GM23248 (cell line): ENCODE data around the gene GPR108. TPM values are rescaled to one million over a fixed set of nuclear protein-coding genes. Genes with fewer than 3 reads are reported as not detected.

Experiments
- DNase-seq: peaks from one replicate; pipeline ENCODE4 v3.0.0-alpha.2; 2015
- H2AFZ ChIP-seq: fragments of 200-600 bp; sonication (generic); 2 replicates; pipeline ENCODE4 v1.6.1; 2016; ENCODE audit warnings: antibody characterized with exemption
- H3F3A ChIP-seq: fragments of 200-600 bp; sonication (generic); 2 replicates; pipeline ENCODE4 v1.6.1; 2016; ENCODE audit warnings: mild to moderate bottlenecking, antibody characterized with exemption, mixed run types; ENCODE audit not compliant: insufficient read depth
- H3K27ac ChIP-seq: fragments of 200-600 bp; sonication (generic); 2 replicates; pipeline ENCODE4 v1.5.1; 2016; ENCODE audit warnings: mild to moderate bottlenecking
- H3K27me3 ChIP-seq: fragments of 200-600 bp; sonication (generic); replicated peaks from 2 replicates; pipeline ENCODE4 v1.6.1; 2016; ENCODE audit warnings: mild to moderate bottlenecking; ENCODE audit not compliant: insufficient read depth
- H3K36me3 ChIP-seq: fragments of 200-600 bp; sonication (generic); 2 replicates; pipeline ENCODE4 v1.6.1; 2016; ENCODE audit warnings: low read depth, mild to moderate bottlenecking
- H3K4me1 ChIP-seq: fragments of 200-600 bp; sonication (generic); 2 replicates; pipeline ENCODE4 v1.6.1; 2016; ENCODE audit warnings: mild to moderate bottlenecking; ENCODE audit not compliant: insufficient read depth
- H3K4me2 ChIP-seq: fragments of 200-600 bp; sonication (generic); one replicate; pipeline ENCODE4 v1.6.1; 2016; ENCODE audit warnings: mild to moderate bottlenecking; ENCODE audit not compliant: unreplicated experiment
- H3K4me3 ChIP-seq: fragments of 200-600 bp; sonication (generic); 2 replicates; pipeline ENCODE4 v1.5.1; 2016; ENCODE audit warnings: mild to moderate bottlenecking
- H3K79me2 ChIP-seq: fragments of 200-600 bp; sonication (generic); 2 replicates; pipeline ENCODE4 v1.6.1; 2016; ENCODE audit warnings: mild to moderate bottlenecking; ENCODE audit not compliant: insufficient read depth
- H3K9ac ChIP-seq: fragments of 200-600 bp; sonication (generic); 2 replicates; pipeline ENCODE4 v1.6.1; 2016; ENCODE audit warnings: mild to moderate bottlenecking
- H3K9me2 ChIP-seq: fragments of 200-600 bp; sonication (generic); 2 replicates; pipeline ENCODE4 v1.6.1; 2016; ENCODE audit warnings: mixed run types, mild to moderate bottlenecking, moderate library complexity; ENCODE audit not compliant: insufficient read depth
- H3K9me3 ChIP-seq: fragments of 200-600 bp; sonication (generic); one replicate; pipeline ENCODE4 v1.6.1; 2017; ENCODE audit warnings: low read depth
- H4K20me1 ChIP-seq: fragments of 200-600 bp; sonication (generic); 2 replicates; pipeline ENCODE4 v1.6.0; 2016; ENCODE audit not compliant: insufficient read depth
- EZH2 ChIP-seq: fragments of 200-600 bp; sonication (generic); IDR thresholded peaks from 2 replicates; pipeline ENCODE4 v1.6.1; 2018; ENCODE audit warnings: antibody characterized with exemption, mild to moderate bottlenecking; ENCODE audit not compliant: insufficient read depth, poor library complexity, severe bottlenecking
- EZH2phosphoT487 ChIP-seq: fragments of 200-600 bp; sonication (generic); IDR thresholded peaks from 2 replicates; pipeline ENCODE4 v1.6.1; 2018; ENCODE audit warnings: antibody characterized with exemption, moderate library complexity, mild to moderate bottlenecking, low read depth; ENCODE audit not compliant: insufficient read depth
- WGBS, 2 experiments: methylation state at CpG; one replicate each; pipeline ENCODE4 v1.1.6; 2015 to 2017; ENCODE audit warnings: low lambda C conversion rate in 2 of 2, low coverage in 1 of 2; ENCODE audit errors: missing lambda C conversion rate in 2 of 2; 5-methylcytosine and 5-hydroxymethylcytosine counted together
- in situ Hi-C: fragments of 300-500 bp; cut with MboI; formaldehyde crosslinking; loops from 2 replicates; pipeline ENCODE4 v1.15.0; 2020
- polyA plus RNA-seq: library from polyadenylated mRNA; unstranded; fragments of >200 nt; fragmentation: Nextera tagmentation; extraction: Ambion mirVana; gene quantifications from 2 replicates; pipeline ENCODE4 v1.2.1, GENCODE V29; 2016
- total RNA-seq: library from RNA; depleted of rRNA; stranded (reverse); fragments of >200 nt; shearing (Covaris generic); gene quantifications from 2 replicates; pipeline ENCODE4 v1.2.3, GENCODE V29; 2014

Gene GPR108
- total and polyA plus RNA-seq, 2 experiments from 2014 or later: 75.7 to 78.8 TPM

GRCh38 chr19:6768236-6768785 is 30.9 kb upstream of the GPR108 start:
- Histone ChIP-seq H3K9ac (no peak overlapping the region), H3K27me3 (peaks cover 15% of the 10 kb centered on the region), H3K9me3 (no peaks in the 10 kb centered on the region), H4K20me1 (no peaks in the 10 kb centered on the region), H3K9me2 (no peaks in the 10 kb centered on the region), H3K27ac (no peak overlapping the region), H3F3A (no peaks in the 10 kb centered on the region), H3K4me1 (no peaks in the 10 kb centered on the region), H3K79me2 (no peaks in the 10 kb centered on the region), H3K4me2 (no peak overlapping the region), H3K4me3 (no peak overlapping the region), H2AFZ (no peak overlapping the region), H3K36me3 (no peaks in the 10 kb centered on the region)
- 74% methylated on average over 8 of the region's 8 CpGs for WGBS, 2 experiments
- TF ChIP-seq EZH2 (no peak), EZH2phosphoT487 (no peak)
- in situ Hi-C loops: no loop called here
- DNase-seq: no peak

DNA sequence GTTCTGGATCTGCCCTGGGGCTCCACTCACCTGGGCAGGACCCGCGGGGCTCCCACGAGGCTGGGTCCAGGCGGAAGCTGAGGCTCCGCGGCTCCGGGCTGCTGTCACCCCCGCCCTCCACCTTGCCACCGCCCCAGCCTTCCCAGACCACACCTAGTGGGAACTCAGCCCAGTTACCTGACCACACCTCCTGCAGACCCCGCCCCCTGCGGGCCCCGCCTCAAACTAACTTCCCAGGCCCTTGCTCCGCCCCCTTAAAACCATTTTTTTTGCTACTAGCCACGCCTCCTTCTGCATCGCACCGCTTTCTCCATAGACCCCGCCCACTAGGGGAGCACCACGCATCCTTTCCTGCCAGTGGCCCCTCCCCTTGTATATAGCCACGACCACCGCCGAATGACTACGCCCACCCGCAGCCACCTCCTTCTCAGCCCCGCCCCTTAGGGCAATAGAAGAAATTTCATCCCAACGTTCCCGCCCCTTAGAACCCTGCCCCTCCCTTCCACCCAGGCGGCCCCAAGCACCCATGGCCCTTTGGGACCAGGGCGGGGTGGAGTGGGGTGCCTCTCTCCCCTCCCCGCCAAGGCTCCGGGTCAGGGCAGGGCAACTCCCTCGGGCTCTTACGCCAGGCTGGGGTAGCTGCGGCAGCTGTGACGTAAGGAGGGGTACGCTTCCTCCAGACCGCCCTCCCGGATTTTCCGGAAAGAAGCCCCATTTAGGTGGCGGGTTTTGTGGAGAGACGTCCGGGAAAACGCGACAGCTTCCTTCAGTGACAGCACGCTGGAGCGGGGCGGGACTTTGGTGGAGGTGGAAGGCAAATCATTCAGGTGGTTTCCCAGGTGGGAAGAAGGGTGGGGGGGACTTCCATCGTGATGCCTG is 30.2 kb upstream of the GPR108 start, which contains the start of gene SH2D3A:
TSS of gene SH2D3A (minus strand) at position 79 of the 879 bp plus-strand sequence. CDS start 3,687 bp downstream, outside the sequence.
- H3K36me3 ChIP-seq: no peaks in the 10 kb centered on the region
- H3F3A ChIP-seq: no peaks in the 10 kb centered on the region
- in situ Hi-C loops: no loop called here
- TF ChIP-seq EZH2phosphoT487 (no peak), EZH2 (no peak)
- no peaks in the 10 kb centered on the region for H4K20me1 ChIP-seq
- no peaks in the 10 kb centered on the region for H3K4me1 ChIP-seq
- no peak within 1 kb of the TSS for H3K9ac ChIP-seq
- WGBS, 2 experiments: 15 to 18% methylated on average over 36 to 46 of the region's 47 CpGs
- no peak within 1 kb of the TSS for H2AFZ ChIP-seq
- H3K27me3 ChIP-seq: peaks cover 15% of the 10 kb centered on the region
- H3K79me2 ChIP-seq: no peaks in the 10 kb centered on the region
- H3K9me3 ChIP-seq: no peaks in the 10 kb centered on the region
- H3K9me2 ChIP-seq: no peaks in the 10 kb centered on the region
- DNase-seq: peak; percentile 19
- H3K27ac ChIP-seq: no peak within 1 kb of the TSS
- no peak within 1 kb of the TSS for H3K4me2 ChIP-seq
- H3K4me3 ChIP-seq: no peak within 1 kb of the TSS

DNA sequence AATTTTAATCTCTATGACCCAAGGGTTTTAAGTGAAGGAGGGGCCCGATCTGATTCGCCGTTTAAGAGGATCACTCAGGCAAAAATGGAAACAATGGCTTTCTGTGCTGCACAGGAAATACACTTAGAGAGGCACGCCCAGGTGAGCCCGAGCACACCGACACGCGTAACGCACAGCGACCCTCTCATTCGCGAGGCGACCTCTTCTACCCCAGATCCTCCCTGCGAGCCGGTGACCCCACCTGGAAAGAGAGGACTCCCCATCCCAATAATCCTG is 29.6 kb upstream of the GPR108 start:
- in situ Hi-C loops: no loop called here
- Histone ChIP-seq H2AFZ (no peak overlapping the region), H4K20me1 (no peaks in the 10 kb centered on the region), H3K36me3 (no peaks in the 10 kb centered on the region), H3K27ac (no peak overlapping the region), H3K9me3 (no peaks in the 10 kb centered on the region), H3K79me2 (no peaks in the 10 kb centered on the region), H3K4me2 (no peak overlapping the region), H3K4me3 (no peak overlapping the region), H3K27me3 (peaks cover 15% of the 10 kb centered on the region), H3K4me1 (no peaks in the 10 kb centered on the region), H3K9ac (no peak overlapping the region), H3K9me2 (no peaks in the 10 kb centered on the region), H3F3A (no peaks in the 10 kb centered on the region)
- DNase-seq: no peak
- 14 to 17% methylated on average over 15 of the region's 15 CpGs for WGBS, 2 experiments
- TF ChIP-seq EZH2phosphoT487 (no peak), EZH2 (no peak)

- H3F3A ChIP-seq: no peaks in the 10 kb centered on the region
- DNase-seq: no peak
- H3K4me1 ChIP-seq: no peaks in the 10 kb centered on the region
- no peak overlapping the region for H2AFZ ChIP-seq
- H3K9me3 ChIP-seq: no peaks in the 10 kb centered on the region
- no peaks in the 10 kb centered on the region for H3K79me2 ChIP-seq
- 29 to 34% methylated on average over 16 of the region's 16 CpGs for WGBS, 2 experiments
- H3K9me2 ChIP-seq: no peaks in the 10 kb centered on the region
- TF ChIP-seq EZH2 (no peak), EZH2phosphoT487 (no peak)
- peaks cover 15% of the 10 kb centered on the region for H3K27me3 ChIP-seq
- no peak overlapping the region for H3K9ac ChIP-seq
- no peak overlapping the region for H3K27ac ChIP-seq
- no peaks in the 10 kb centered on the region for H3K36me3 ChIP-seq
- H3K4me3 ChIP-seq: no peak overlapping the region
- in situ Hi-C loops: no loop called here
- no peak overlapping the region for H3K4me2 ChIP-seq
- H4K20me1 ChIP-seq: no peaks in the 10 kb centered on the region
Observed at GRCh38 chr19:6766357-6767080, 29.1 kb upstream of the GPR108 start.
